Gastrocnemius medialis (tissue), 4 donors: ENCODE data around the gene CRHR1. TPM values are rescaled to one million over a fixed set of nuclear protein-coding genes. Genes with fewer than 3 reads are reported as not detected.

Source experiments
- ATAC-seq, 2 donors: fragments of 150-250 bp; one replicate each; pipeline ENCODE4 v1.9.1; 2016
- DNase-seq, 2 donors: peaks; one replicate each; pipeline ENCODE4 v3.0.0-alpha.2; 2019
- H3K27ac ChIP-seq, 4 donors: fragments of 200-600 bp; sonication (generic); 1 replicate in 1 of 4; 2 replicates in 3 of 4; pipeline ENCODE4 v1.5.1; 2016 to 2018; ENCODE audit warnings: mild to moderate bottlenecking in 2 of 4, moderate library complexity in 1 of 4
- H3K27me3 ChIP-seq, 3 donors: fragments of 200-600 bp; sonication (generic) in 2 of 3; 1 replicate in 1 of 3; 2 replicates in 2 of 3; pipeline versions ENCODE4 v1.5.1 to v1.6.0; 2016 to 2019; ENCODE audit warnings: mild to moderate bottlenecking in 1 of 3, moderate library complexity in 1 of 3
- H3K36me3 ChIP-seq, 2 donors: fragments of 200-600 bp; sonication (generic) in 1 of 2; one replicate each; pipeline ENCODE4 v1.5.1; 2017 to 2018
- H3K4me1 ChIP-seq, 2 donors: fragments of 200-600 bp; sonication (generic) in 1 of 2; one replicate each; pipeline ENCODE4 v1.5.1; 2016 to 2017; ENCODE audit warnings: mild to moderate bottlenecking in 2 of 2
- H3K4me3 ChIP-seq, 4 donors: fragments of 200-600 bp; sonication (generic) in 3 of 4; 1 replicate in 1 of 4; 2 replicates in 3 of 4; pipeline ENCODE4 v1.5.1; 2016 to 2019; ENCODE audit warnings: mild to moderate bottlenecking in 2 of 4
- H3K9me3 ChIP-seq, 3 donors: fragments of 200-600 bp; sonication (generic) in 2 of 3; 1 replicate in 1 of 3; 2 replicates in 2 of 3; pipeline ENCODE4 v1.5.1; 2016 to 2019
- CTCF ChIP-seq, 5 experiments: fragments of 450-650 bp in 3 of 5; fragments of 200-600 bp in 2 of 5; sonication (generic) in 2 of 5; IDR thresholded peaks in 4 of 5; conservative IDR thresholded peaks in 1 of 5; 1 replicate in 4 of 5; 2 replicates in 1 of 5; pipeline ENCODE4 v1.5.1; 2016 to 2019; ENCODE audit warnings: antibody characterized with exemption in 5 of 5, mild to moderate bottlenecking in 3 of 5, moderate library complexity in 3 of 5
- POLR2A ChIP-seq, 2 donors: fragments of 450-650 bp; IDR thresholded peaks; one replicate each; pipeline ENCODE4 v1.6.1; 2017; ENCODE audit warnings: antibody characterized with exemption in 2 of 2, mild to moderate bottlenecking in 2 of 2, moderate library complexity in 2 of 2
- in situ Hi-C, 4 donors: fragments of 200-750 bp; cut with MboI; loops; one replicate each; pipeline versions ENCODE4 v1.15.0 to v1.8.0; 2017; ENCODE audit warnings: low sequenced_read_pairs in 4 of 4
- intact Hi-C: fragments of 100-400 bp; cut with DNase I; formaldehyde crosslinking; loops from one replicate; pipeline ENCODE4 v1.15.1; 2023; ENCODE audit warnings: low total_unique reads
- total RNA-seq, 4 donors: library from RNA; depleted of rRNA; stranded (reverse); fragments of >200 nt; gene quantifications; one replicate each; pipeline versions ENCODE4 v1.1.0 to v1.2.3, GENCODE V29; 2016

Gene CRHR1
- total RNA-seq, 4 donors from 2014 or later: not detected

- no peak for TF ChIP-seq CTCF (IDR thresholded peaks at IDR 0.05 in 4 of 5, conservative IDR thresholded peaks at IDR 0.05 in 1 of 5)
- TF ChIP-seq POLR2A (IDR thresholded peaks at IDR 0.05): no peak
- Histone ChIP-seq H3K9me3 (no peaks in the 10 kb centered on the region), H3K4me1 (no peaks in the 10 kb centered on the region), H3K4me3 (no peak overlapping the region), H3K27ac (no peak overlapping the region), H3K27me3 (no peaks in the 10 kb centered on the region), H3K36me3 (no peaks in the 10 kb centered on the region)
- in situ Hi-C loops: loop anchor here in 2 of 4 donors (5.0 to 25.0 kb wide), 2 partner anchors 183 to 613 kb away; partner anchors contain the start of gene FMNL1 (in 1 of the 2)
- intact Hi-C loops: no loop called here
- DNase-seq (no peak), ATAC-seq (no peak)
Measured at GRCh38 chr17:45824901-45825492, 40.9 kb downstream of the CRHR1 start.

- no peaks in the 10 kb centered on the region for H3K9me3 ChIP-seq
- DNase-seq: no peak
- intact Hi-C loops (no loop called here), in situ Hi-C loops (loop anchor here in 2 of 4 donors (5.0 to 25.0 kb wide), 2 partner anchors 183 to 613 kb away; partner anchors contain the start of gene FMNL1 (in 1 of the 2))
- H3K4me3 ChIP-seq: no peak overlapping the region
- no peak for TF ChIP-seq CTCF (IDR thresholded peaks at IDR 0.05 in 4 of 5, conservative IDR thresholded peaks at IDR 0.05 in 1 of 5)
- no peak for TF ChIP-seq POLR2A (IDR thresholded peaks at IDR 0.05)
- no peaks in the 10 kb centered on the region for H3K27me3 ChIP-seq
- H3K27ac ChIP-seq: no peak overlapping the region
- no peaks in the 10 kb centered on the region for H3K36me3 ChIP-seq
- H3K4me1 ChIP-seq: no peaks in the 10 kb centered on the region
- ATAC-seq: no peak
Measured at GRCh38 chr17:45825792-45826191, 41.7 kb downstream of the CRHR1 start.

- no peak for DNase-seq
- intact Hi-C loops (no loop called here), in situ Hi-C loops (loop anchor here in 2 of 4 donors (5.0 to 25.0 kb wide), 2 partner anchors 185 to 615 kb away; partner anchors contain the start of gene FMNL1 (in 1 of the 2))
- no peaks in the 10 kb centered on the region for H3K4me1 ChIP-seq
- no peak for ATAC-seq
- no peak overlapping the region for H3K4me3 ChIP-seq
- no peak for TF ChIP-seq CTCF (IDR thresholded peaks at IDR 0.05 in 4 of 5, conservative IDR thresholded peaks at IDR 0.05 in 1 of 5)
- TF ChIP-seq POLR2A (IDR thresholded peaks at IDR 0.05): no peak
- no peak overlapping the region for H3K27ac ChIP-seq
- no peaks in the 10 kb centered on the region for H3K27me3 ChIP-seq
- no peaks in the 10 kb centered on the region for H3K36me3 ChIP-seq
- H3K9me3 ChIP-seq: no peaks in the 10 kb centered on the region
Measured at GRCh38 chr17:45826919-45827588, 42.9 kb downstream of the CRHR1 start.

GRCh38 chr17:45828171-45828570 lies 44.1 kb downstream of the CRHR1 start:
- Histone ChIP-seq H3K27me3 (no peaks in the 10 kb centered on the region), H3K4me1 (no peaks in the 10 kb centered on the region), H3K4me3 (no peak overlapping the region), H3K27ac (no peak overlapping the region), H3K36me3 (no peaks in the 10 kb centered on the region), H3K9me3 (no peaks in the 10 kb centered on the region)
- DNase-seq (no peak), ATAC-seq (no peak)
- intact Hi-C loops: no loop called here
- TF ChIP-seq POLR2A (IDR thresholded peaks at IDR 0.05): no peak
- TF ChIP-seq CTCF (IDR thresholded peaks at IDR 0.05 in 4 of 5, conservative IDR thresholded peaks at IDR 0.05 in 1 of 5): no peak
- in situ Hi-C loops: loop anchor here in 2 of 4 donors (5.0 to 25.0 kb wide), 2 partner anchors 186 to 616 kb away; partner anchors contain the start of gene FMNL1 (in 1 of the 2)
